Lower lobe of right lung (tissue), 2 donors: ENCODE results near the gene ASPDH. TPM values are rescaled to one million over a fixed set of nuclear protein-coding genes. Genes with fewer than 3 reads are reported as not detected.

ENCODE experiments used
- ATAC-seq, 2 donors: fragments of 200-7000 bp; cut with Tn5 transposase; one replicate each; pipeline ENCODE4 v1.9.1; 2020 to 2022; ENCODE audit warnings: mild to moderate bottlenecking in 2 of 2, moderate library complexity in 2 of 2
- DNase-seq: peaks from one replicate; pipeline ENCODE4 v3.0.0-alpha.2; 2020
- H3K27ac ChIP-seq: fragments of 200-600 bp; one replicate; pipeline ENCODE4 v1.8.0; 2022
- H3K27me3 ChIP-seq: fragments of 200-600 bp; one replicate; pipeline ENCODE4 v1.8.0; 2022; ENCODE audit warnings: low read depth
- H3K36me3 ChIP-seq: fragments of 200-600 bp; one replicate; pipeline ENCODE4 v1.8.0; 2022; ENCODE audit warnings: mild to moderate bottlenecking
- H3K4me1 ChIP-seq: fragments of 200-600 bp; one replicate; pipeline ENCODE4 v1.8.0; 2022
- H3K4me3 ChIP-seq: fragments of 200-600 bp; one replicate; pipeline ENCODE4 v1.8.0; 2022; ENCODE audit warnings: mild to moderate bottlenecking
- H3K9me3 ChIP-seq: fragments of 200-600 bp; one replicate; pipeline ENCODE4 v1.8.0; 2022
- CTCF ChIP-seq: fragments of 200-600 bp; IDR thresholded peaks from one replicate; pipeline ENCODE4 v1.8.0; 2022; ENCODE audit warnings: antibody characterized with exemption, mild to moderate bottlenecking
- intact Hi-C: fragments of 100-400 bp; cut with DNase I; formaldehyde crosslinking; loops from one replicate; pipeline ENCODE4 v1.11.0; 2022
- total RNA-seq: library from RNA; stranded (reverse); fragmentation: NEBNext Ultra II Directional; extraction: Animal tissue kit (Norgen Biotek cat#: 25700); gene quantifications from one replicate; pipeline ENCODE4 v1.2.1, GENCODE V29; 2021
- donor health status: DM: no; HTN: yes; CAD: no; lungs with severe emphysema.

Gene ASPDH
- total RNA-seq, 1 donor from 2014 or later, result not detected

- H3K27ac ChIP-seq, result peak within 1 kb of the TSS; percentile 76
- ATAC-seq (peak; percentile 97), DNase-seq (peak; percentile 100)
- H3K36me3 ChIP-seq, result peaks cover 2% of the 10 kb centered on the region
- H3K27me3 ChIP-seq, result peaks cover 8% of the 10 kb centered on the region
- intact Hi-C loops, result no loop called here
- no peak for TF ChIP-seq CTCF
- H3K4me3 ChIP-seq, result peak within 1 kb of the TSS; percentile 74
- H3K4me1 ChIP-seq, result peaks cover 8% of the 10 kb centered on the region
- H3K9me3 ChIP-seq, result no peaks in the 10 kb centered on the region
These were observed 2.5 kb downstream of the ASPDH start, which contains the start of gene JOSD2 for GRCh38 chr19:50511069-50511822. Gene JOSD2, minus strand, starts transcription at chr19:50511191. Its CDS starts 760 bp downstream, at chr19:50510431.

GRCh38 chr19:50510700-50511068, 3.0 kb downstream of the ASPDH start:
- Histone ChIP-seq H3K9me3 (no peaks in the 10 kb centered on the region), H3K36me3 (peaks cover 5% of the 10 kb centered on the region), H3K27ac (peak overlapping the region; percentile 76), H3K4me3 (peak overlapping the region; percentile 74), H3K27me3 (peaks cover 8% of the 10 kb centered on the region), H3K4me1 (peaks cover 8% of the 10 kb centered on the region)
- ATAC-seq (peak in 1 of 2 donors; percentile 0), DNase-seq (no peak)
- TF ChIP-seq CTCF, result no peak
- intact Hi-C loops, result no loop called here

GRCh38 chr19:50510121-50510670, 3.5 kb downstream of the ASPDH start:
- Histone ChIP-seq H3K4me3 (peak overlapping the region; percentile 74), H3K36me3 (peaks cover 5% of the 10 kb centered on the region), H3K9me3 (no peaks in the 10 kb centered on the region), H3K4me1 (peaks cover 8% of the 10 kb centered on the region), H3K27ac (peak overlapping the region; percentile 76), H3K27me3 (peaks cover 5% of the 10 kb centered on the region)
- no peak for ATAC-seq
- intact Hi-C loops, result no loop called here
- TF ChIP-seq CTCF, result no peak
- peak; percentile 52 for DNase-seq

- Histone ChIP-seq H3K4me3 (no peak overlapping the region), H3K36me3 (peaks cover 5% of the 10 kb centered on the region), H3K27me3 (no peaks in the 10 kb centered on the region), H3K4me1 (peaks cover 8% of the 10 kb centered on the region), H3K27ac (no peak overlapping the region), H3K9me3 (no peaks in the 10 kb centered on the region)
- no peak for TF ChIP-seq CTCF
- peak; percentile 44 for DNase-seq
- no peak for ATAC-seq
- intact Hi-C loops, result no loop called here
These were observed 4.3 kb downstream of the ASPDH start for GRCh38 chr19:50509366-50509765.

GRCh38 chr19:50508843-50509190, 4.9 kb downstream of the ASPDH start:
- ATAC-seq (no peak), DNase-seq (peak; percentile 27)
- Histone ChIP-seq H3K4me3 (no peak overlapping the region), H3K27me3 (no peaks in the 10 kb centered on the region), H3K27ac (no peak overlapping the region), H3K36me3 (peaks cover 5% of the 10 kb centered on the region), H3K9me3 (no peaks in the 10 kb centered on the region), H3K4me1 (peaks cover 8% of the 10 kb centered on the region)
- intact Hi-C loops, result no loop called here
- no peak for TF ChIP-seq CTCF
